B cell (primary cell): Measurements from ENCODE around the gene PGS1. TPM values are rescaled to one million over a fixed set of nuclear protein-coding genes. Genes with fewer than 3 reads are reported as not detected.

Experiments used
- ATAC-seq: fragments of 200-7000 bp; cut with Tn5 transposase; one replicate; pipeline ENCODE4 v1.10.0; 2021; ENCODE audit warnings: low read depth, mild to moderate bottlenecking, moderate number of reproducible peaks, moderate library complexity
- CTCF ChIA-PET: fragments of 350-600 bp; sonication (Branson Sonifier 250); formaldehyde crosslinking; loops from one replicate; lab custom pipeline; 2021; ENCODE audit warnings: antibody characterized with exemption, inconsistent platforms; lab: Charles Lee
- POLR2A ChIA-PET: fragments of 350-600 bp; sonication (Branson Sonifier 250); formaldehyde crosslinking; loops from one replicate; lab custom pipeline; 2021; ENCODE audit warnings: antibody characterized with exemption; lab: Charles Lee
- DNase-seq: peaks from one replicate; pipeline ENCODE4 v3.0.0; 2013
- H2AFZ ChIP-seq: 2 replicates; pipeline ENCODE4 v1.6.1; 2012; ENCODE audit warnings: mild to moderate bottlenecking, low read depth, low read length; ENCODE audit not compliant: insufficient read depth, poor library complexity, severe bottlenecking
- H3K27ac ChIP-seq, 2 donors: 1 replicate in 1 of 2; 2 replicates in 1 of 2; pipeline ENCODE4 v1.5.1; 2012 to 2013; ENCODE audit warnings: low read length in 2 of 2, mild to moderate bottlenecking in 2 of 2, moderate library complexity in 1 of 2
- H3K27me3 ChIP-seq, 4 experiments: fragments of 200-600 bp in 1 of 4; sonication (generic) in 1 of 4; replicated peaks in 1 of 4; 1 replicate in 2 of 4; 2 replicates in 2 of 4; pipeline versions ENCODE4 v1.6.1 to v1.7.0; 2013 to 2016; ENCODE audit warnings: low read length in 3 of 4, mild to moderate bottlenecking in 2 of 4, mixed read lengths in 1 of 4, moderate library complexity in 1 of 4; ENCODE audit not compliant: insufficient read depth in 4 of 4, control insufficient read depth in 3 of 4; ENCODE audit errors: control extremely low read depth in 1 of 4
- H3K36me3 ChIP-seq, 2 experiments: replicated peaks in 1 of 2; 1 replicate in 1 of 2; 2 replicates in 1 of 2; pipeline versions ENCODE4 v1.6.1 to v1.7.1; 2013; ENCODE audit warnings: low read length in 1 of 2; ENCODE audit not compliant: insufficient read depth in 2 of 2, control insufficient read depth in 1 of 2; ENCODE audit errors: control extremely low read depth in 1 of 2, extremely low read depth in 1 of 2
- H3K4me1 ChIP-seq, 2 donors: fragments of 200-600 bp in 1 of 2; sonication (generic) in 1 of 2; 1 replicate in 1 of 2; 2 replicates in 1 of 2; pipeline versions ENCODE4 v1.5.1 to v1.6.1; 2013 to 2017; ENCODE audit warnings: low read length in 2 of 2; ENCODE audit not compliant: control insufficient read depth in 2 of 2, insufficient read depth in 2 of 2
- H3K4me2 ChIP-seq: replicated peaks from 2 replicates; pipeline ENCODE3; 2012; ENCODE audit warnings: mild to moderate bottlenecking, low read depth, low read length; ENCODE audit not compliant: poor library complexity, severe bottlenecking
- H3K4me3 ChIP-seq, 5 experiments: fragments of 200-600 bp in 1 of 5; sonication (generic) in 1 of 5; 1 replicate in 3 of 5; 2 replicates in 2 of 5; pipeline versions ENCODE4 v1.5.1 to v1.7.0; 2011 to 2016; ENCODE audit warnings: low read length in 4 of 5, mild to moderate bottlenecking in 4 of 5, low read depth in 2 of 5, control low read depth in 1 of 5, moderate library complexity in 1 of 5; ENCODE audit not compliant: insufficient read depth in 1 of 5; ENCODE audit errors: control extremely low read depth in 1 of 5, extremely low read depth in 1 of 5
- H3K79me2 ChIP-seq: fragments of 200-600 bp; sonication (generic); one replicate; pipeline ENCODE4 v1.6.0; 2016; ENCODE audit warnings: low read length; ENCODE audit not compliant: control insufficient read depth, insufficient read depth
- H3K9ac ChIP-seq: fragments of 200-600 bp; sonication (generic); 2 replicates; pipeline ENCODE4 v1.6.1; 2017; ENCODE audit warnings: mild to moderate bottlenecking, low read length, moderate library complexity
- H3K9me3 ChIP-seq, 3 donors: one replicate each; pipeline versions ENCODE4 v1.6.1 to v1.7.1; 2013; ENCODE audit warnings: low read length in 2 of 3; ENCODE audit not compliant: control insufficient read depth in 2 of 3, insufficient read depth in 1 of 3; ENCODE audit errors: control extremely low read depth in 1 of 3
- H4K20me1 ChIP-seq: 2 replicates; pipeline ENCODE4 v1.6.0; 2012; ENCODE audit warnings: mild to moderate bottlenecking, low read length; ENCODE audit not compliant: insufficient read depth, control insufficient read depth, poor library complexity, severe bottlenecking
- H3K27ac Mint-ChIP-seq: one replicate; pipeline ENCODE4 v1.8.0; 2021; ENCODE audit warnings: mixed read lengths
- H3K27me3 Mint-ChIP-seq: one replicate; pipeline ENCODE4 v1.8.0; 2021; ENCODE audit warnings: mixed read lengths
- H3K4me1 Mint-ChIP-seq: one replicate; pipeline ENCODE4 v1.8.0; 2021; ENCODE audit warnings: mixed read lengths
- H3K4me3 Mint-ChIP-seq: one replicate; pipeline ENCODE4 v1.8.0; 2021; ENCODE audit warnings: mixed read lengths
- H3K9me3 Mint-ChIP-seq: one replicate; pipeline ENCODE4 v1.8.0; 2022; ENCODE audit warnings: mixed read lengths; ENCODE audit not compliant: insufficient read depth
- CTCF ChIP-seq: fragments of 200-600 bp; IDR thresholded peaks from one replicate; pipeline ENCODE4 v1.8.0; 2022; ENCODE audit warnings: antibody characterized with exemption, mild to moderate bottlenecking
- EZH2 ChIP-seq: IDR thresholded peaks from 2 replicates; pipeline ENCODE4 v1.6.1; 2012; ENCODE audit warnings: borderline replicate concordance, low read depth, mild to moderate bottlenecking, moderate library complexity, low read length; ENCODE audit not compliant: insufficient read depth, poor library complexity, severe bottlenecking
- WGBS: methylation state at CpG from one replicate; pipeline ENCODE4 v1.1.5; 2013; ENCODE audit warnings: missing lambda C conversion rate; ENCODE audit not compliant: insufficient coverage; 5-methylcytosine and 5-hydroxymethylcytosine counted together
- intact Hi-C: fragments of 100-400 bp; cut with micrococcal nuclease; formaldehyde crosslinking; loops from one replicate; pipeline ENCODE4 v1.10.0; 2022
- polyA plus RNA-seq: library from polyadenylated mRNA; depleted of rRNA; stranded (reverse); fragments of >200 nt; gene quantifications from 2 replicates; pipeline ENCODE4 v1.2.3, GENCODE V29; 2012
- total RNA-seq, 2 donors: library from RNA; stranded (reverse); fragments of 120-200 nt in 1 of 2; gene quantifications; 1 replicate in 1 of 2; 2 replicates in 1 of 2; pipeline versions ENCODE4 v1.2.3 to v1.2.4, GENCODE V29; 2013 to 2022

PGS1 gene
- total and polyA plus RNA-seq, 2 donors (not counting 1 experiment from before 2014, with no cell fraction given), result 85.1 to 88.3 TPM

GRCh38 chr17:78438694-78439325 is 60.4 kb downstream of the PGS1 start:
- peaks cover 2% of the 10 kb centered on the region for H3K4me1 Mint-ChIP-seq
- ATAC-seq (no peak), DNase-seq (no peak)
- Histone ChIP-seq H2AFZ (no peak overlapping the region), H3K27ac (no peak overlapping the region), H3K79me2 (no peaks in the 10 kb centered on the region), H4K20me1 (no peaks in the 10 kb centered on the region), H3K9ac (no peak overlapping the region), H3K4me2 (no peak overlapping the region), H3K36me3 (no peaks in the 10 kb centered on the region), H3K9me3 (peaks cover 0 to 9% (median 0%) of the 10 kb centered on the region in 3 donors), H3K27me3 (peaks cover 0 to 6% (median 0%) of the 10 kb centered on the region in 4 experiments), H3K4me3 (no peak overlapping the region), H3K4me1 (no peaks in the 10 kb centered on the region)
- ChIA-PET POLR2A (no interaction called here), CTCF (no interaction called here)
- H3K4me3 Mint-ChIP-seq, result no peak overlapping the region
- H3K27ac Mint-ChIP-seq, result no peak overlapping the region
- no peak for TF ChIP-seq EZH2
- TF ChIP-seq CTCF, result no peak
- intact Hi-C loops, result no loop called here
- WGBS, result 93% methylated on average over 15 of the region's 16 CpGs
- H3K9me3 Mint-ChIP-seq, result no peaks in the 10 kb centered on the region
- peaks cover 8% of the 10 kb centered on the region for H3K27me3 Mint-ChIP-seq

DNA sequence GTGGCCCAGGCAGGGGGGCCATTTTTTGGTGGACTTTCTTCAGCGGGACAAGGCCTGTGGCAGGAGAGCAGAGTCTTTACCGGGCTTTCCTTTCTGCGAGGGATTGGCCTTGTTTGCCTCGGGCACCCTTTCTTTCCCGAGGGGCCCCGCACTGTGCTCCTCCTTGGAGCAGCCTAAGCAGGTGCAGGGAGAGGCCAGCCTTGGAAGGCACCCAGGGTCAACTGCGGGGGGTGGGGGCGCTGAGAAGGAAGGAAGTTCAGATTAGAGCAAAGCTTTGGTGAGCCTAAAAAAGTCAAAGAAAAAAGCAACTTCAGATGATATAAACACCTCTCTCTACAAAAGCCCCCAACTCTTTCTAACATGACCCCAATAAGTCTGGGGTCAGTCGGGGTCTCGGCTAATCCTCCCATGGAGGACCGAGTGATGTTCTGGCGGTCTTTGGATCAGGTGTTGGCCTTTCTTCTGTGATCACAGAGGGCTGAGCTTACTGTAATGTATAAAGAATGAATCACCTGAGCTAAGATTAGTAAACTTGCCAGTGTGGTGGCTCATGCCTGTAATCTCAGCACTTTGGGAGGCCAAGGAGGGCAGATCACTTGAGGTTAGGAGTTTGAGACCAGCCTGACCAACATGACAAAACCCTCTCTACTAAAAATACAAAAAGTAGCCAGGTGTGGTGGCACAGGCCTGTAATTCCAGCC is 63.0 kb downstream of the PGS1 start:
- Histone ChIP-seq H3K27ac (no peak overlapping the region), H3K4me2 (no peak overlapping the region), H3K27me3 (peaks cover 0 to 6% (median 0%) of the 10 kb centered on the region in 4 experiments), H3K9me3 (peaks cover 0 to 9% (median 0%) of the 10 kb centered on the region in 3 donors), H3K36me3 (no peaks in the 10 kb centered on the region), H3K79me2 (no peaks in the 10 kb centered on the region), H4K20me1 (no peaks in the 10 kb centered on the region), H3K9ac (no peak overlapping the region), H3K4me1 (no peaks in the 10 kb centered on the region), H3K4me3 (no peak overlapping the region), H2AFZ (no peak overlapping the region)
- Mint-ChIP-seq H3K4me1 (peaks cover 2% of the 10 kb centered on the region), H3K4me3 (no peak overlapping the region), H3K27ac (no peak overlapping the region), H3K9me3 (no peaks in the 10 kb centered on the region), H3K27me3 (peaks cover 11% of the 10 kb centered on the region)
- TF ChIP-seq CTCF (no peak), EZH2 (no peak)
- no peak for DNase-seq
- ChIA-PET CTCF (interaction anchor here (0.6 kb wide), 1 partner anchor 166 kb away, joined by 6 read pairs; no protein-coding TSS in a partner anchor), POLR2A (no interaction called here)
- no peak for ATAC-seq
- WGBS, result 100% methylated on average over 3 of the region's 12 CpGs
- intact Hi-C loops, result loop anchor here (10.0 kb wide), 1 partner anchor 403 kb away; the partner anchor contains the start of gene USP36
